Islet of Langerhans (tissue), 1 donor: ENCODE data around the gene PLEKHS1.
"Not testable (repeated sequence)": the region's sequence is repeated elsewhere in the genome, so short reads cannot be mapped to it uniquely, and the experiment has no call there.

ENCODE experiments used
- FAIRE-seq: peaks from one replicate; lab custom pipeline; 2011; peaks lifted over from hg19 to GRCh38; lab: Jason Lieb, UNC

PLEKHS1 gene

DNA sequence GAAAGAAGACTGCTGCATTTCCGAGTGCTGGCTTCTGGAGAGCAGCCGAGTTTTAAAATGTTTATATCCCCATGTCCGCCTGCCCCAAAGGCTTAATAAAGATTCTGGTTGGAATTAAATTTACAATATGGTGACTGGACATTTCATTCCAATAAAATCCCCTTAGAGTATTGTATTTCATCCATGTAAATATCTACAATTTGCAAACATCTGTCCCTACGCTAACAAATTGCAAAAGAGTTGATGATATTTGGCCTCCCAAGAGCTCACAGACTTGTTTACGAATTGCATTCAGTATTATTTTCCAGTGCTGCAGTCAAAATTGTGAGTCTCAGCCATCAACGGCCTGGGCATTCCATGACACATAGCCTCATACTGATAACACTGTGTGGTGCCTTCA, 50.1 kb downstream of the PLEKHS1 start:
- no peak for FAIRE-seq

DNA sequence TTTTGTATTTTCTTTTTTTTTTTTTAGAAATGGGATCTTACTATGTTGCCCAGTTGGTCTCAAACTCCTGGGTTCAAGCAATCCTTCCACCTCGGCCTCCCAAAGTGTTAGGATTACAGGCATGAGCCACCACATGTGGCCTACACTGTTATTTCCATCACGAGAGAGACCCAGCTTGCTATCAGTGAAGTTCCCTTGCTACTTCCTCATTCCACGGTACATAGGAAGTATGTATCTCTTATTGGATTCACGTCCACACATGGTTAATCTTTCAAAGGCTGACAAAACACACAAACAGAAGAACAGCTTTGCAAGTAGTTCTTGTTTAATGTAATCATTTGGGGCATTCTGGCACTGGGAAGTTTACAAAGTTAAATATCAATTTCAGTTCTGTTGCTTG, 51.5 kb downstream of the PLEKHS1 start:
- no peak for FAIRE-seq

DNA sequence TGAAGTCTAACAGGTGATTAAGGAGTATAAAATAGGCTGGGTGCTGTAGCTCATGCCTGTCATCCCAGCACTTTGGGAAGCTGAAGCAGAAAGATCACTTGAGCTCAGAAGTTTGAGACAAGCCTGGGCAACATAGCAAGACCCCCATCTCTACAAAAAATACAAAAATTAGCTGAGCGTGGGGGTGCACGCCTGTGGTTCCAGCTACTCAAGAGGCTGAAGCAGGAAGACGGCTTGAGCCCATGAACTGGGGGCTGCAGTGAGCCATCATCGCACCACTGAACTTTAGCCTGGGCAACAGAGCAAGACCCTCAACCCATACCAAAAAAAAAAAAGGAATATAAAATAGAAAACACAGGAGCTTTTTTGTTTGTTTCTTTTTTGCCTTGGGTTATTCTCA, 55.0 kb downstream of the PLEKHS1 start:
- FAIRE-seq, result no peak

DNA sequence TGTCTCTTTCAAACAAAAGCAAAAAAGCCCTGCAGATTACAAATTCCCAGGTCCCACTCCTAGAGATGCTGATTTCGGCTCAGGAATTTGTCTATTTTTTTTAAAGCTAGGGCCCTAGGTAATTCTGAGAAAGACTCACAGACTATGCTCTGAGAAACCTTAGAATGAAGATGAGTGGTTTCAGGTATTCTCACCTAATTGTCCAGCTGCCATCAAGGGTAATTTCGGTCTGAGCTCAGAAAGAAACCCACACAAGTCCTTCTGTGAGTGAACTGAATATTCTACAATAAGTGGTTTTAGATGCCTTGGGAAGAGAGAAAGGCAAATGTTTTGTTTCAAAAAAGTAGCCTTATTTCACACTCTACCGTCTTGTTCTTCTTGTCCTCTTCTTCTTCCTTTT, 56.7 kb downstream of the PLEKHS1 start:
- FAIRE-seq, result no peak

DNA sequence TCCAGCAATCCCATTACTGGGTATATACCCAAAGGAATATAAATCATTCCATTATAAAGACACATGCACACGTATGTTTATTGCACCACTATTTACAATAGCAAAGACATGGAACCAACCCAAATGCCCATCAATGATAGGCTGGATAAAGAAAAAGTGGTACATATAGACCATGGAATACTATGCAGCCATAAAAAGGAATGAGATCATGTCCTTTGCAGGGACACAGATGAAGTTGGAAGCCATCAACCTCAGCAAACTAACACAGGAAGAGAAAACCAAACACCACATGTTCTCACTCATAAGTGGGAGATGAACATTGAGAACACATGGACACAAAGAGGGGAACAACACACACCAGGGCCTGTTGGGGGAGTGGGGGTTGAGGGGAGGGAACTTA, 63.2 kb downstream of the PLEKHS1 start:
- FAIRE-seq, result not testable (repeated sequence)

DNA sequence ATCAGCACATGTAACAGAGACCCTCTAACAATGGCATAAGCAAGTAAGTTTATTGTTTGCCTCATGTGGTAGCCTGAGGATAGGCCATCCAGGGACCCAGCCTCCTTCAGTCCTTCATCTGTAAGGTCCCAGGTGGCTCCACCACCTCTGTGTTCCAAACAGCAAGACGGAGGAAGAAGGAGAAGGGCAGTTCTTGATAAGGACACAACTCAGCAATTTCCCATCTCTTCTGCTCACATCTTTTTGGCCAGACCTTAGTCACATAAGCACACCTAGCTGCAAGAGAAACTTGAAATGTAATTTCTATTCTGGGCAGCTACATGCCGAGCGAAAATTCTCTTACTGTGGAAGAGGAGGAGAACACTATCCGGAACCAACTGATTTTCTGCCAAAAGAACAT, 68.5 kb downstream of the PLEKHS1 start:
- FAIRE-seq, result no peak

DNA sequence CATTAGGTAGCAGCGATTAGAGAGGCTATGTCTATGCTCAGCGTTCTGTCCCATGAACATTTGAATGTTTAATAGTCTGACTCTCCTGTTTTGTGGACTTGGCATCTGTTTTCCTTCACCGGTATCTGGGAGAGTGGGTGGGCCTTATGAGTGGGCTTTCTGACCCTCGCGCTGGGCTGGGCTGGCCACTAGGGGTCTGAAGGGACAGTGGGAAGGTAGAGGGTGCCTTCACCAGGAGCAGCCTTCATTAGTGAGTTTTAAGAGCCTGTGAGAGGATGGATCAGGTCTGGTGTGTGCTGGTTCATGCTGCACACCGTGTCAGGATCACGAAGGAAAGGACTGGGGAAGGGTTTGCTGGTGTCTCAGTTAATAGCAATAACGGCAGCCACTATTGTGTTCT, 69.0 kb downstream of the PLEKHS1 start:
- no peak for FAIRE-seq

DNA sequence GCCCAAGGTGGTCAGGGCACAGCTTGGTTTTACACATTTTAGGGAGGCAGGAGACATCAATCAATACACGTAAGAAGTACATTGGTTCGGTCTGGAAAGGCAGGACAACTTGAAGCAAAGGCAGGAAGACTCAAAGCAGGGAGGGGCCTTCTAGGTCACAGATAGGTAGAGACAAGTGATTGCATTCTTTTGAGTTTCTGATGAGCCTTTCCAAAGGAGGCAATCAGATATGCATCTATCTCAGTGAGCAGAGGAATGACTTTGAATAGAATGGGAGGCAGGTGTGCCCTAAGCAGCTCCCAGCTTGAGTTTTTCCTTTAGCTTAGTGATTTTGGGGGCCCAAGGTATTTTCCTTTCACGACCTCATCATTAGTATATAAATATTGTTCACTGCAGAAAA, 69.8 kb downstream of the PLEKHS1 start:
- FAIRE-seq, result not testable (repeated sequence)

DNA sequence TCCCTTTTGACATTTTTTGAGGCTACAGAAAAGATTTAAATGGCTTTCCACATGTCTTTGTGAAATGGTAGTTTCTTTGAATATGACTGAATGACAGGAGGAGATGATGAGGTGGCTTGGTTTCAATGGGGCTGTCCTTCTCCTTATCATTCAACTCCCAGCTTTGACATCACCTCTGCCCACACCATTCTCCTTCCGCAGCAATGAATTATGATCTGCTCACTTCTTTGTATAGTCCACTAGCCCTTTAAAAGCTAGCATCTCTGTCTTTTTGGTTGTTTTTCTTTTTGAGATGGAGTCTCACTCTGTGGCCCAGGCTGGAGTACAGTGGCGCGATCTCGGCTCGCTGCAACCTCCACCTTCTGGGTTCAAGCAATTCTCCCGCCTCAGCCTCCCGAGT, 70.7 kb downstream of the PLEKHS1 start:
- no peak for FAIRE-seq

DNA sequence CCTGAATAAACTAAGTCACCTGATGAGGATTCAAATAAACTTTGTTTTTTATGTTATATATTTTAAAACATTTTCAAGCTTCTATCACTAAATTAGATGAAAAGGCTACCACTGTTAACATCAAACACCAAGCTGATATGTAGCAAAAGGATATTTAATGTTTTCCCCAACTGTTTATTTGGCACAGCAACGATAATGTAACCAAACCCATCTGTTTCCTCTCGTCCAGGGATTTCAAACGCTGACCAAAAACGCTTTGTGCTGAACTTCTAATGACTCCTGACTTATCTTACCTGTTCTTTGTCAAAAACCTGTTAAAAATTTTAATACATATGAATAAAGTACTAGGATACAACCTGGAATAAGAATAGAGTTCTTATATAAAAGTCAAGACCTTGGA, 71.9 kb downstream of the PLEKHS1 start:
- no peak for FAIRE-seq

DNA sequence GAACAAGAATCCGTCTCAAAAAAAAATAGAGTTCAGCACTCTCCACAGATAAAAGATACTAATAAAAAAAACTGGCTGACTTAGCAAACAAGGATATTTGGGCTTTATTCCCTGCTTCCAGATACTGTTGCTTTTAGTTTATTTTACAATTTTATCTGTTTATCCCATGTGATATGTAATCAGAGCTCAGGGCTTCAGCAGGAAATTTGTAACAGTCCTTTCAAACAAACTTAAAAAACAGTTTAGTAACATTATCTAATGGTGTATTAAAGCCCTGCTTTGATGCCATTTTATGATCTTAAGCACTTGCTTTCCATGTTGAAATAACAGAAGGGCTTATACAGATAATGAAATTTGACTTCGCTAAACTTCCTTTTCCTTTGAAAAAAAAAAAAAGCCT, 74.3 kb downstream of the PLEKHS1 start:
- no peak for FAIRE-seq

DNA sequence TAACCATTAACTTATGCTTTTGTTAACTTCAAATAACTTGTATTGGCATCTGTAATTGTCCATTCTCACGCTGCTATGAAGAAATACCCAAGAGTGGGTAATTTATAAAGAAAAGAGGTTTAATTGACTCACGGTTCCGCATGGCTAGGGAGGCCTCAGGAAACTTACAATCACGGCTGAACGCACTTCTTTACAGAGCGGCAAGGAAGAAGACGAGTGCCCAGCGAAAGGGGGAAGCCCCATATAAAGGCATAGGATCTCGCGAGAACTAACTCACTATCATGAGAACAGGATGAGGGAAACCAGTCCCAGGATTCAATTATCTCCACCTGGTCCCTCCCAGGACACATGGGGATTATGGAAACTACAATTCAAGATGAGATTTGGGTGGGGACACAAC, 77.1 kb downstream of the PLEKHS1 start:
- FAIRE-seq, result not testable (repeated sequence)
